ENCODE data around the gene SYT7. TPM values are rescaled to one million over a fixed set of nuclear protein-coding genes. Genes with fewer than 3 reads are reported as not detected.

SYT7 gene
- total and polyA plus RNA-seq, 2 of the 8 experiments (the other 6 are each of a cell fraction or from before 2014, with no cell fraction given) = 9.6 to 10.5 TPM

GRCh38 chr11:61542024-61542461, 38.8 kb downstream of the SYT7 start:
- H3K4me2 ChIP-seq (ENCODE audit: insufficient read depth in 1 of 2, low read depth in 2 of 2, low read length in 2 of 2) = peak overlapping the region; percentile 39 to 44; a peak in 2 of 4 replicates
- CTCF ChIA-PET (ENCODE audit: partially characterized antibody) = interaction anchor here (0.8 to 23.7 kb wide), 14 partner anchors 11 to 342 kb away, joined by 3 to 330 read pairs (median 12); no protein-coding TSS in a partner anchor
- FAIRE-seq = no peak

More at GRCh38 chr11:61542024-61542461, 38.8 kb downstream of the SYT7 start:
- 52% methylated on average over 13 of the region's 19 CpGs; no CpG with 5 or more reads in 1 of the 2 experiments for WGBS, 2 experiments (ENCODE audit: extremely low coverage in 1 of 2, insufficient coverage in 1 of 2, insufficient read length in 1 of 2, insufficient replicate concordance in 2 of 2, low coverage in 1 of 2, low lambda C conversion rate in 2 of 2, missing lambda C conversion rate in 1 of 2)
- no peak overlapping the region for H3K4me3 ChIP-seq (ENCODE audit: extremely low read depth in 1 of 4, insufficient read depth in 2 of 4, low read depth in 3 of 4, low read length in 4 of 4)
- H3K14ac ChIP-seq (ENCODE audit: insufficient read length) = no peak overlapping the region
- no peak overlapping the region for H3K23ac ChIP-seq (ENCODE audit: insufficient read length)
- peak overlapping the region; percentile 95 for H4K91ac ChIP-seq (replicated peaks; ENCODE audit: insufficient read length, low read length)
- peaks cover 5 to 35% (median 18%) of the 10 kb centered on the region in 4 experiments for H3K4me1 ChIP-seq (replicated peaks in 1 of 4; ENCODE audit: control insufficient read depth in 3 of 4, insufficient read depth in 4 of 4, low read length in 3 of 4)
- H2BK15ac ChIP-seq (ENCODE audit: low read length) = peak overlapping the region; percentile 98
- H3K79me1 ChIP-seq (ENCODE audit: low read depth, low read length) = no peaks in the 10 kb centered on the region
- peak overlapping the region; percentile 57 for H3K4ac ChIP-seq (replicated peaks; ENCODE audit: insufficient read length, low read depth, low read length)
- TF ChIP-seq SIX5 (IDR thresholded peaks at IDR 0.05; ENCODE audit: low read depth, low read length) (no peak), RFX5 (IDR thresholded peaks at IDR 0.05; ENCODE audit: borderline replicate concordance, low read depth, low read length) (no peak)
- TF ChIP-seq, protein P1, sequence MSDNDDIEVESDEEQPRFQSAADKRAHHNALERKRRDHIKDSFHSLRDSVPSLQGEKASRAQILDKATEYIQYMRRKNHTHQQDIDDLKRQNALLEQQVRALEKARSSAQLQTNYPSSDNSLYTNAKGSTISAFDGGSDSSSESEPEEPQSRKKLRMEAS (IDR thresholded peaks at IDR 0.05) = peak; percentile 75
- TF ChIP-seq, protein P2, sequence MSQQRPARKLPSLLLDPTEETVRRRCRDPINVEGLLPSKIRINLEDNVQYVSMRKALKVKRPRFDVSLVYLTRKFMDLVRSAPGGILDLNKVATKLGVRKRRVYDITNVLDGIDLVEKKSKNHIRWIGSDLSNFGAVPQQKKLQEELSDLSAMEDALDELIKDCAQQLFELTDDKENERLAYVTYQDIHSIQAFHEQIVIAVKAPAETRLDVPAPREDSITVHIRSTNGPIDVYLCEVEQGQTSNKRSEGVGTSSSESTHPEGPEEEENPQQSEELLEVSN (IDR thresholded peaks at IDR 0.05) = peak; percentile 42; the same call in 1 of the 2 replicates
- peak in 1 of 2 experiments; percentile 63 for DNase-seq (ENCODE audit: low read depth in 1 of 2, low spot score in 2 of 2)
- peak overlapping the region; percentile 13 for H4K5ac ChIP-seq (ENCODE audit: insufficient read length, low read depth, low read length)
- POLR2A ChIA-PET (ENCODE audit: partially characterized antibody) = interaction anchor here (0.7 to 1.6 kb wide), 5 partner anchors 9 to 180 kb away, joined by 3 to 5 read pairs (median 4); partner anchors contain the start of genes CYB561A3 and TMEM138
- H3K9me3 ChIP-seq (ENCODE audit: insufficient read depth in 2 of 2, low read depth in 1 of 2, low read length in 1 of 2) = no peaks in the 10 kb centered on the region; a peak in 1 of 4 replicates
- H3K18ac ChIP-seq (ENCODE audit: extremely low read depth, low read length) = peak overlapping the region; percentile 99
- H3K23me2 ChIP-seq (ENCODE audit: low read depth, low read length) = no peaks in the 10 kb centered on the region
- no peak overlapping the region for H2AFZ ChIP-seq (ENCODE audit: low read length)
- H3K36me3 ChIP-seq (ENCODE audit: control insufficient read depth in 2 of 4, insufficient read depth in 4 of 4, low read length in 3 of 4) = no peaks in the 10 kb centered on the region
- 0 out of 2 replicates have a peak overlapping the region, but pooled peaks have one; percentile 86 for H2BK20ac ChIP-seq (ENCODE audit: low read length)
- H3K27ac ChIP-seq (ENCODE audit: low read depth, low read length) = no peak overlapping the region
- H3K79me2 ChIP-seq (ENCODE audit: control insufficient read depth in 1 of 2, insufficient read depth in 2 of 2, low read length in 2 of 2) = no peaks in the 10 kb centered on the region
- H2BK12ac ChIP-seq (ENCODE audit: low read depth, low read length) = peak overlapping the region; percentile 86; the same call in 1 of the 2 replicates
- H4K20me1 ChIP-seq (replicated peaks in 1 of 2; ENCODE audit: control insufficient read depth in 1 of 2, insufficient read depth in 2 of 2, low read length in 2 of 2) = peaks cover 0 to 2% of the 10 kb centered on the region in 2 experiments
- H2AK5ac ChIP-seq (ENCODE audit: low read depth, low read length) = peak overlapping the region; percentile 71; the same call in 1 of the 2 replicates
- H3K56ac ChIP-seq (replicated peaks; ENCODE audit: insufficient read length, low read depth, low read length) = no peak overlapping the region
- no peak overlapping the region; the same call in 1 of the 2 replicates for H4K8ac ChIP-seq (ENCODE audit: extremely low read depth, insufficient read depth, low read length)
- H2BK120ac ChIP-seq (replicated peaks; ENCODE audit: low read depth, low read length) = no peak overlapping the region
- H3K9ac ChIP-seq (replicated peaks in 1 of 4; ENCODE audit: extremely low read depth in 1 of 4, low read depth in 3 of 4, low read length in 3 of 4) = no peak overlapping the region
- no peaks in the 10 kb centered on the region; a peak in 1 of 7 replicates for H3K27me3 ChIP-seq (replicated peaks in 1 of 4; ENCODE audit: control insufficient read depth in 3 of 4, extremely low read depth in 1 of 4, insufficient read depth in 3 of 4, low read length in 3 of 4)
- peak overlapping the region; percentile 89; the same call in 1 of the 2 replicates for H2BK5ac ChIP-seq (ENCODE audit: low read depth, low read length)

All from H1 (cell line).